Activated naive CD4-positive, alpha-beta T cell treated with anti-CD3 and anti-CD28 coated beads, Interleukin-2, amount 10 ng/mL, durations not matched to agents 7 days and 5 days (primary cell): ENCODE data around the gene SCN2B.
A peak's percentile ranks its signal among the peaks of the same experiment; 100 is the strongest.

ENCODE experiments used
- CTCF ChIA-PET: fragments of 350-600 bp; sonication (Branson Sonifier 250); formaldehyde crosslinking; loops from one replicate; lab custom pipeline; 2021; ENCODE audit warnings: antibody characterized with exemption; lab: Charles Lee
- DNase-seq: peaks from one replicate; pipeline ENCODE4 v3.0.0-alpha.2; 2020
- H3K27ac Mint-ChIP-seq: one replicate; pipeline ENCODE4 v1.8.0; 2021; ENCODE audit warnings: mild to moderate bottlenecking, moderate library complexity, mixed read lengths
- H3K27me3 Mint-ChIP-seq: one replicate; pipeline ENCODE4 v1.8.0; 2021; ENCODE audit warnings: mild to moderate bottlenecking, mixed read lengths
- H3K36me3 Mint-ChIP-seq: one replicate; pipeline ENCODE4 v1.8.0; 2021; ENCODE audit warnings: mixed read lengths
- H3K4me1 Mint-ChIP-seq: one replicate; pipeline ENCODE4 v1.8.0; 2021; ENCODE audit warnings: mixed read lengths
- H3K4me3 Mint-ChIP-seq: one replicate; pipeline ENCODE4 v1.8.0; 2021; ENCODE audit warnings: mild to moderate bottlenecking, moderate library complexity, mixed read lengths
- H3K9me3 Mint-ChIP-seq: one replicate; pipeline ENCODE4 v1.8.0; 2021; ENCODE audit warnings: mixed read lengths

SCN2B gene

GRCh38 chr11:118152020-118152551, 24.4 kb downstream of the SCN2B start:
- Mint-ChIP-seq H3K4me1 (peaks cover 14% of the 10 kb centered on the region), H3K4me3 (peak overlapping the region; percentile 2), H3K9me3 (no peaks in the 10 kb centered on the region), H3K27me3 (peaks cover 100% of the 10 kb centered on the region), H3K27ac (no peak overlapping the region), H3K36me3 (no peaks in the 10 kb centered on the region)
- DNase-seq = no peak
- CTCF ChIA-PET = interaction anchor here (0.8 to 3.4 kb wide), 3 partner anchors 9 to 46 kb away, joined by 3 to 16 read pairs (median 4); no protein-coding TSS in a partner anchor

GRCh38 chr11:118151431-118151830, 25.0 kb downstream of the SCN2B start:
- Mint-ChIP-seq H3K36me3 (no peaks in the 10 kb centered on the region), H3K4me3 (no peak overlapping the region), H3K4me1 (peaks cover 9% of the 10 kb centered on the region), H3K27me3 (peaks cover 100% of the 10 kb centered on the region), H3K9me3 (no peaks in the 10 kb centered on the region), H3K27ac (no peak overlapping the region)
- CTCF ChIA-PET = interaction anchor here (3.4 kb wide), 1 partner anchor 20 kb away, joined by 16 read pairs; no protein-coding TSS in a partner anchor
- DNase-seq = no peak

GRCh38 chr11:118149493-118149892, 26.9 kb downstream of the SCN2B start:
- Mint-ChIP-seq H3K9me3 (no peaks in the 10 kb centered on the region), H3K4me3 (no peak overlapping the region), H3K27ac (no peak overlapping the region), H3K27me3 (peaks cover 100% of the 10 kb centered on the region), H3K36me3 (no peaks in the 10 kb centered on the region), H3K4me1 (peaks cover 10% of the 10 kb centered on the region)
- CTCF ChIA-PET = interaction anchor here (0.7 to 2.8 kb wide), 2 partner anchors 22 to 146 kb away, joined by 3 to 19 read pairs; no protein-coding TSS in a partner anchor
- no peak for DNase-seq

DNA sequence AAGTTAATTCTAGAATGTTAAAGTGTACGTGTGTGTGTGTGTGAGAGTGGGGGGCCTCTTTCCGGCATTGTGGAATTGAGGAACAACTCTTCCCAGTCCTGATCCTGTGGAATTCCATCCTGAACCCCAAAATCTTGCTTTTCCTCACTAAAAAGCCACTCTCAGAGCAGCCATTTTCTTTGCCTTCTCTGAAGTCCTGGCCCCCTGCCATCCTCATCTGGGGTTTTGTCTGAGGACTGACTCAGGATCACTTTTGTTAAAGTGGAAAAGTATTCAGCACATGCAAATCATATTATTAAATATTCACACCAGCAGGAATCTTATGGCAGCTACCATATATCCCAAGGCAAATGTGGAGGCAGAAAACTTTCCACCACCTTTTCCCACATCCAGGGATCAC, 27.6 kb downstream of the SCN2B start:
- peaks cover 100% of the 10 kb centered on the region for H3K27me3 Mint-ChIP-seq
- CTCF ChIA-PET = interaction anchor here (0.7 to 2.8 kb wide), 2 partner anchors 23 to 147 kb away, joined by 3 to 19 read pairs; no protein-coding TSS in a partner anchor

GRCh38 chr11:118148240-118148639, 28.2 kb downstream of the SCN2B start:
- CTCF ChIA-PET = interaction anchor here (2.8 kb wide), 1 partner anchor 23 kb away, joined by 19 read pairs; no protein-coding TSS in a partner anchor
- H3K36me3 Mint-ChIP-seq = no peaks in the 10 kb centered on the region
- H3K9me3 Mint-ChIP-seq = no peaks in the 10 kb centered on the region
- H3K27ac Mint-ChIP-seq = no peak overlapping the region
- peaks cover 98% of the 10 kb centered on the region for H3K27me3 Mint-ChIP-seq
- peaks cover 4% of the 10 kb centered on the region for H3K4me1 Mint-ChIP-seq
- no peak for DNase-seq
- no peak overlapping the region for H3K4me3 Mint-ChIP-seq

More for the DNA sequence above, 27.6 kb downstream of the SCN2B start:
- H3K4me1 Mint-ChIP-seq = peaks cover 8% of the 10 kb centered on the region
- no peak overlapping the region for H3K27ac Mint-ChIP-seq
- H3K9me3 Mint-ChIP-seq = no peaks in the 10 kb centered on the region
- H3K36me3 Mint-ChIP-seq = no peaks in the 10 kb centered on the region
- no peak for DNase-seq
- H3K4me3 Mint-ChIP-seq = no peak overlapping the region

DNA sequence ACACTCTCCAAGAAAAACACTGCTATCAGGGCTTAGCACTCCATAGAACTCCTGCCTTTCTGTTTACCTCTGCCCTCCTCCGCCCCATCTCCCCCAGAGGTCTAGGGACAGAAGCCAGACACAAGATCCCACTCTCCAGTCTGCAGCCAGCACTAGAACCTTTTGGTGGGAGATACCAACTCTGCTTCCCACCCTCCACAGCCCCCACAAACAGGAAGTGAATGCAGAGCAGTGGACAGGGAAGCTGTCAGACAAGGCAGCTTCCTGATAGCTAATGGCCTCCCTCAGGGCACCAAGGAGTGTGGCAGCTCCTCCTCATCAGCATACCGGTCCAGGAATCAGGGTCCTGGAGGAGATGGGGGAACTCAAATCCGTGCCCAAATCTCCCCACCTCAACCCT, 28.9 kb downstream of the SCN2B start:
- Mint-ChIP-seq H3K4me1 (peaks cover 4% of the 10 kb centered on the region), H3K36me3 (no peaks in the 10 kb centered on the region), H3K27ac (no peak overlapping the region), H3K27me3 (peaks cover 96% of the 10 kb centered on the region), H3K4me3 (no peak overlapping the region), H3K9me3 (no peaks in the 10 kb centered on the region)
- no peak for DNase-seq
- CTCF ChIA-PET = interaction anchor here (2.8 to 6.5 kb wide), 2 partner anchors 22 to 24 kb away, joined by 19 to 96 read pairs; no protein-coding TSS in a partner anchor

DNA sequence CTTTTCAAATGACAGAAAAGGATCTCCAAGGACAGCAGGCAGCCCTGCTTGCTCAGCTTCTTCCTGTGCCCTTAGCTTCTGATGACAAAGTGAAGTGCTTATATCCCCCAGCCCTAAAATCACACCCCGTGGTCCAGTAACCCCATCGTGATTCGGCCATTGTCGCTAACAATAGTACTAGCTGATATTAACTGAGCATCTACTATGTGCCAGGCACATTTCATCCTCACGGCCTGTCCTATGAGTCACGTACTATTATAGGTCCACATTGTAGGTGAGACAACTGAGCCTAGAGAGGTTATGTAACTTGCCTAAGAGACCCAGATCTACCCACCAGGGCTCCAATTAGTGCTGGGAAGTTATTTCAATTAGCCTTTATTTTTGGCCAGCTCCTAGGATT, 29.9 kb downstream of the SCN2B start:
- H3K27ac Mint-ChIP-seq = no peak overlapping the region

DNA sequence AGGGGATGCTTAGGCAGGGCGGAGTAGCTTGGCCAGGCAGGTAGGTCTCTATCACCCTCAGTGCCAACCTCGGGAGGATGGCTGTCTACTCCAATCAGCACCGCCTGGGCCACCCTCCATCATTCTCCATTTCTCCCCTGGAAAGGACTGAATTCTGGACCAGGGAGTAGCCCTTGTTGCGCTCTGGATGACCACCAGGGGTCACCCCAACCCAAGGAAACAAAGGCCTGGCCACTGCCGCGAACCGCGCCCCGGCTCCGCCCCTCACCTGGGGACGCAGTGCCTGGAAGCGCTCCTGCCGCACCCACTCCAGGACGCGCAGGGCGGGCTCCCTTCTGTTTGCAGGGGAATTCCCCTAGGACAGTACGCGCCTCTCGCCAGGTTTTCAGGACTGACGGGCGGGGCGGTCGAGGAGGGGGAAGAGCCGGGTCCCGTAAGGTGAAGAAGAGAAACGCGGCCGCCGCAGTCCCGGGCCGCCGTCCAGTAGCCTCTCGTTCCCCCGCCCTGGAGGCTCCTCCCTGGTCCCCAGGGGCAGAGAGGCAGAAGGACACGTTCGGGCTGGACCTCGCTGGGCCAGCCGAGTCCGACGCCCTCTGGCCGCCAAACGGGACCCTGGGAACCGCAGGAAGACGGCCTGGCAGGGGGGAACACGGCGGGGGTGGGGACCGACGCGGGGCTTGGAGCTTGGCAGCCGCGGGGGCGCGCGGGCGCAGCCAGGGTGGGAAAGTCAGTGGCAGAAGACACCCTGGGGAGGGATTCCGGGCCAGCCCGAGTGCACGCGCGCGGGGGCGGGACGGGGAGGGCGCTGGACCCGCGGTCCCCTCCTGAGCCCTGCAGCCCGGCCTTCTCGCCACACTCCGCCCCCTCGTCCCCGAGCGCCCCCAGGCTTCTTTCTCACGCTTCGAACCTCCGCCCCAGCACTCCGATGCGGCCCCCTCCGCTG, 30.9 kb downstream of the SCN2B start:
- Mint-ChIP-seq H3K4me1 (peaks cover 4% of the 10 kb centered on the region), H3K27me3 (peaks cover 96% of the 10 kb centered on the region)

More for the DNA sequence above, 29.9 kb downstream of the SCN2B start:
- Mint-ChIP-seq H3K9me3 (no peaks in the 10 kb centered on the region), H3K27me3 (peaks cover 96% of the 10 kb centered on the region), H3K4me1 (peaks cover 4% of the 10 kb centered on the region), H3K4me3 (peak overlapping the region; percentile 66), H3K36me3 (no peaks in the 10 kb centered on the region)
- CTCF ChIA-PET = interaction anchor here (0.7 to 6.5 kb wide), 5 partner anchors 9 to 511 kb away, joined by 3 to 96 read pairs (median 3); no protein-coding TSS in a partner anchor
- no peak for DNase-seq

GRCh38 chr11:118144301-118145268, 31.9 kb downstream of the SCN2B start:
- Mint-ChIP-seq H3K9me3 (no peaks in the 10 kb centered on the region), H3K36me3 (no peaks in the 10 kb centered on the region), H3K27me3 (peaks cover 94% of the 10 kb centered on the region), H3K4me3 (peak overlapping the region; percentile 75), H3K27ac (no peak overlapping the region), H3K4me1 (peaks cover 4% of the 10 kb centered on the region)
- CTCF ChIA-PET = interaction anchor here (0.7 to 6.5 kb wide), 21 partner anchors 11 to 467 kb away, joined by 3 to 96 read pairs (median 4); partner anchors contain the start of gene CD3G
- DNase-seq = no peak

More for the DNA sequence above, 30.9 kb downstream of the SCN2B start:
- peak; percentile 93 for DNase-seq
- Mint-ChIP-seq H3K36me3 (no peaks in the 10 kb centered on the region), H3K27ac (no peak overlapping the region), H3K4me3 (peak overlapping the region; percentile 75), H3K9me3 (no peaks in the 10 kb centered on the region)
- CTCF ChIA-PET = interaction anchor here (0.7 to 6.5 kb wide), 13 partner anchors 10 to 466 kb away, joined by 3 to 96 read pairs (median 4); partner anchors contain the start of gene CD3G

- Mint-ChIP-seq H3K27me3 (peaks cover 92% of the 10 kb centered on the region), H3K4me1 (peaks cover 4% of the 10 kb centered on the region), H3K9me3 (no peaks in the 10 kb centered on the region), H3K4me3 (no peak overlapping the region), H3K36me3 (no peaks in the 10 kb centered on the region), H3K27ac (no peak overlapping the region)
- DNase-seq = no peak
- CTCF ChIA-PET = interaction anchor here (0.8 to 6.5 kb wide), 18 partner anchors 9 to 336 kb away, joined by 3 to 96 read pairs (median 4); partner anchors contain the start of gene SCN4B
Measured at GRCh38 chr11:118143661-118144185, 32.7 kb downstream of the SCN2B start.

GRCh38 chr11:118142809-118143208, 33.6 kb downstream of the SCN2B start:
- Mint-ChIP-seq H3K36me3 (no peaks in the 10 kb centered on the region), H3K4me3 (no peak overlapping the region), H3K4me1 (peaks cover 4% of the 10 kb centered on the region), H3K27ac (no peak overlapping the region), H3K9me3 (no peaks in the 10 kb centered on the region), H3K27me3 (peaks cover 89% of the 10 kb centered on the region)
- peak; percentile 29 for DNase-seq
- CTCF ChIA-PET = interaction anchor here (0.6 to 6.5 kb wide), 10 partner anchors 10 to 336 kb away, joined by 3 to 96 read pairs (median 4); partner anchors contain the start of gene SCN4B

- CTCF ChIA-PET = interaction anchor here (1.8 to 6.5 kb wide), 2 partner anchors 28 to 335 kb away, joined by 3 to 96 read pairs; no protein-coding TSS in a partner anchor
- no peak overlapping the region for H3K4me3 Mint-ChIP-seq
- DNase-seq = no peak
- H3K9me3 Mint-ChIP-seq = no peaks in the 10 kb centered on the region
- H3K4me1 Mint-ChIP-seq = peaks cover 4% of the 10 kb centered on the region
- H3K27ac Mint-ChIP-seq = no peak overlapping the region
- H3K36me3 Mint-ChIP-seq = no peaks in the 10 kb centered on the region
- peaks cover 89% of the 10 kb centered on the region for H3K27me3 Mint-ChIP-seq
Measured at GRCh38 chr11:118142081-118142480, 34.4 kb downstream of the SCN2B start.

DNA sequence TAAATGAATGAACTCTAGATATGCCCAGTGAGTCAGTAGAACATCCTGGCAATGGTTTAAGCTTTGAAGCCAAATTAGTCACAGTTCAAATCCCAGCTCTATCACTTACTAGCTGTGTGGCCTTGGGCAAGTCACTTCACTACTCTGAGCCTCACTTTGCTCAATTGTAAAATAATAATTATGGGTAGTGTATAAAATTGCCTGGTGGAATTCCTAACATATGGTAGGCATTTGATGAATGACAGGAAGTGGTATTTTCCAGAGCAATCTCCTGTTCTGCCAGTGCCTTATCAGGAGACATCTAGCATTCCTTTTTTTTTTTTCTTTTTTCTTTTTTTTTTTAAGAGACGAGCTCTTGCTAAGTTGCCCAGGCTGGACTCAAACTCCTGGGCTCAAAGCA, 36.9 kb downstream of the SCN2B start:
- Mint-ChIP-seq H3K4me3 (no peak overlapping the region), H3K27ac (no peak overlapping the region), H3K27me3 (peaks cover 85% of the 10 kb centered on the region), H3K9me3 (no peaks in the 10 kb centered on the region), H3K36me3 (no peaks in the 10 kb centered on the region), H3K4me1 (no peaks in the 10 kb centered on the region)
- no peak for DNase-seq
- CTCF ChIA-PET = no interaction called here
